K562 (cell line): ENCODE results near the gene ITGA11. TPM values are rescaled to one million over a fixed set of nuclear protein-coding genes. Genes with fewer than 3 reads are reported as not detected.

Experiments
- ATAC-seq: fragments of 200-7000 bp; cut with Tn5 transposase; 3 replicates; pipeline ENCODE4 v1.9.1; 2020; ENCODE audit warnings: moderate library complexity
- BruUV-seq: library from RNA; stranded (reverse); fragments of 400-500 nt; replicated peaks from 2 replicates; lab custom pipeline; 2021; lab: Mats Ljungman, UMichigan
- CTCF ChIA-PET: fragments of 300-600 bp; formaldehyde crosslinking; extraction: SDS; loops from one replicate; lab custom pipeline; 2021; ENCODE audit warnings: low intra/inter-chr PET ratio; lab: Yijun Ruan, JAX
- POLR2A ChIA-PET: fragments of 300-600, 350-650 bp; sonication (Branson Sonifier 250); formaldehyde crosslinking; extraction: SDS; loops from one replicate; lab custom pipeline; 2021; ENCODE audit warnings: antibody characterized with exemption, inconsistent platforms; lab: Yijun Ruan, JAX
- DNase-seq, 4 experiments: peaks; one replicate each; pipeline versions ENCODE4 v3.0.0 to v3.0.0-alpha.2; 2011 to 2018; ENCODE audit warnings: low spot score in 3 of 4, mixed read lengths in 3 of 4; ENCODE audit errors: extremely low read depth in 1 of 4
- FAIRE-seq: peaks from 2 replicates; lab custom pipeline; 2011; peaks lifted over from hg19 to GRCh38; lab: Jason Lieb, UNC
- H2AFZ ChIP-seq: 2 replicates; pipeline ENCODE4 v1.6.0; 2011; ENCODE audit warnings: low read depth, low read length, control low read depth, inconsistent platforms
- H3K27ac ChIP-seq: fragments of 200-600 bp; 3 replicates; pipeline ENCODE4 v1.8.0; 2011; ENCODE audit warnings: low read depth, mild to moderate bottlenecking, control low read depth, inconsistent platforms, low read length, moderate library complexity, mixed read lengths; ENCODE audit errors: extremely low read depth
- H3K27me3 ChIP-seq, 2 experiments: fragments of 300-600 bp in 1 of 2; 2 replicates in 1 of 2; 3 replicates in 1 of 2; pipeline versions ENCODE4 v1.6.0 to v1.8.0; 2011; ENCODE audit warnings: inconsistent platforms in 2 of 2, low read length in 2 of 2, mild to moderate bottlenecking in 1 of 2, mixed read lengths in 1 of 2, moderate library complexity in 1 of 2; ENCODE audit not compliant: control insufficient read depth in 2 of 2, insufficient read depth in 2 of 2
- H3K36me3 ChIP-seq: fragments of 300-600 bp; 3 replicates; pipeline ENCODE4 v1.8.0; 2011; ENCODE audit warnings: mild to moderate bottlenecking, low read length, inconsistent platforms; ENCODE audit not compliant: control insufficient read depth, insufficient read depth
- H3K4me1 ChIP-seq, 2 experiments: fragments of 200-600 bp in 1 of 2; replicated peaks in 1 of 2; 2 replicates in 1 of 2; 3 replicates in 1 of 2; pipeline versions ENCODE4 v1.5.1 to v1.8.0; 2011; ENCODE audit warnings: inconsistent platforms in 2 of 2, low read length in 2 of 2, mild to moderate bottlenecking in 1 of 2, mixed read lengths in 1 of 2, moderate library complexity in 1 of 2; ENCODE audit not compliant: control insufficient read depth in 2 of 2, insufficient read depth in 2 of 2
- H3K4me2 ChIP-seq: 2 replicates; pipeline ENCODE4 v1.6.1; 2011; ENCODE audit warnings: low read length, control low read depth, inconsistent platforms, mixed read lengths; ENCODE audit not compliant: insufficient read depth
- H3K4me3 ChIP-seq: fragments of 200-600 bp; sonication (generic), shearing (Covaris generic); 2 replicates; pipeline ENCODE4 v1.5.1; 2016; ENCODE audit warnings: control low read depth, inconsistent platforms
- H3K79me2 ChIP-seq: fragments of 200-600 bp; 3 replicates; pipeline ENCODE4 v1.8.0; 2011; ENCODE audit warnings: low read length, inconsistent platforms; ENCODE audit not compliant: control insufficient read depth, insufficient read depth
- H3K9ac ChIP-seq, 2 experiments: 2 replicates each; pipeline versions ENCODE4 v1.6.0 to v1.6.1; 2011; ENCODE audit warnings: low read depth in 2 of 2, low read length in 2 of 2, control low read depth in 1 of 2, inconsistent platforms in 1 of 2, mild to moderate bottlenecking in 1 of 2, mixed read lengths in 1 of 2; ENCODE audit not compliant: insufficient read depth in 1 of 2
- H3K9me1 ChIP-seq: one replicate; pipeline ENCODE4 v1.6.0; 2011; ENCODE audit warnings: inconsistent platforms, mild to moderate bottlenecking, low read length, moderate library complexity; ENCODE audit not compliant: control insufficient read depth, insufficient read depth
- H3K9me3 ChIP-seq: replicated peaks from 2 replicates; pipeline ENCODE4 v1.5.1; 2011; ENCODE audit warnings: low read depth, low read length, inconsistent platforms; ENCODE audit not compliant: control insufficient read depth, insufficient read depth
- H4K20me1 ChIP-seq: replicated peaks from 2 replicates; pipeline ENCODE4 v1.6.1; 2011; ENCODE audit warnings: low read length, inconsistent platforms, mixed read lengths; ENCODE audit not compliant: control insufficient read depth, insufficient read depth
- BHLHE40 ChIP-seq: IDR thresholded peaks from 2 replicates; pipeline ENCODE4 v1.6.1; 2011; ENCODE audit warnings: low read length, improper control_type of control experiment
- GABPA ChIP-seq: fragments of 200-800 bp; sonication (Bioruptor generic); conservative IDR thresholded peaks from 2 replicates; pipeline ENCODE4 v1.6.1; 2016; ENCODE audit warnings: low read depth, missing genetic modification characterization, missing compliant biosample characterization
- ILF3 ChIP-seq: fragments of 450-650 bp; IDR thresholded peaks from 2 replicates; pipeline ENCODE4 v1.6.1; 2018; ENCODE audit warnings: antibody characterized with exemption, mild to moderate bottlenecking, moderate library complexity, borderline replicate concordance
- IRF9 ChIP-seq: fragments of 450-650 bp; IDR thresholded peaks from 2 replicates; pipeline ENCODE4 v1.6.1; 2016; ENCODE audit warnings: missing biosample characterization, missing genetic modification characterization
- NFRKB ChIP-seq: fragments of 450-650 bp; IDR thresholded peaks from 2 replicates; pipeline ENCODE4 v1.6.1; 2016; ENCODE audit warnings: low read depth
- NR2C1 ChIP-seq, 2 experiments: fragments of 450-650 bp; IDR thresholded peaks; 2 replicates each; pipeline ENCODE4 v1.6.1; 2017; ENCODE audit warnings: mild to moderate bottlenecking in 2 of 2, antibody characterized with exemption in 1 of 2, inconsistent platforms in 1 of 2, missing compliant biosample characterization in 1 of 2, missing genetic modification characterization in 1 of 2
- NR2C2 ChIP-seq, 2 experiments: fragments of 200-800 bp in 1 of 2; sonication (Bioruptor generic) in 1 of 2; sonication (generic) in 1 of 2; formaldehyde crosslinking in 1 of 2; IDR thresholded peaks; 2 replicates each; pipeline versions ENCODE4 v1.6.1 to v1.8.0; 2016 to 2022; ENCODE audit warnings: mild to moderate bottlenecking in 1 of 2, missing compliant biosample characterization in 1 of 2, missing genetic modification characterization in 1 of 2, missing genetic modification reagents in 1 of 2
- POLR2A ChIP-seq: fragments of 450-650 bp; conservative IDR thresholded peaks from 2 replicates; pipeline ENCODE4 v1.6.1; 2016
- RBBP5 ChIP-seq: fragments of 200-600 bp; sonication (generic); IDR thresholded peaks from 2 replicates; pipeline ENCODE4 v1.6.1; 2012; ENCODE audit warnings: borderline replicate concordance, mild to moderate bottlenecking, low read length, control low read depth, inconsistent platforms; ENCODE audit not compliant: insufficient read depth, poor library complexity, severe bottlenecking
- ZC3H11A ChIP-seq: IDR thresholded peaks from 2 replicates; pipeline ENCODE4 v1.6.1; 2012; ENCODE audit warnings: low read depth, low read length, improper control_type of control experiment
- WGBS: fragments of 100-300 bp; shearing (Covaris generic); methylation state at CpG from one replicate; pipeline ENCODE4 v1.1.6; 2016; ENCODE audit warnings: low coverage, mixed read lengths; ENCODE audit not compliant: insufficient coverage; ENCODE audit errors: missing lambda C conversion rate; 5-methylcytosine and 5-hydroxymethylcytosine counted together
- in situ Hi-C: fragments of 300-500 bp; cut with MboI; formaldehyde crosslinking; loops from 4 replicates; pipeline ENCODE4 v1.15.0; 2018; ENCODE audit warnings: inconsistent platforms, mixed read lengths
- intact Hi-C: fragments of 100-400 bp; cut with micrococcal nuclease; formaldehyde crosslinking; loops from 2 replicates; pipeline ENCODE4 v1.14.2; 2022
- polyA plus RNA-seq, 8 experiments: library from polyadenylated mRNA; depleted of rRNA in 4 of 8; stranded (reverse) in 5 of 8; unstranded in 3 of 8; fragments of >200 nt; fragmentation: Nextera tagmentation in 2 of 8; fragmentation: Illumina TruSeq in 1 of 8; extraction: Ambion mirVana in 2 of 8; extraction: Trizol in 1 of 8; gene quantifications; 2 replicates each; pipeline versions ENCODE4 v1.2.1 to v1.2.3, GENCODE V29; 2011 to 2014; ENCODE audit warnings: inconsistent platforms in 1 of 8, missing spikeins in 1 of 8
- total RNA-seq, 7 experiments: library from RNA; depleted of rRNA in 6 of 7; stranded (reverse); fragments of >200 nt in 6 of 7; fragmentation: Illumina TruSeq in 2 of 7; extraction: Trizol in 2 of 7; gene quantifications; 2 replicates each; pipeline versions ENCODE4 v1.2.1 to v1.2.3, GENCODE V29; 2011 to 2021; ENCODE audit warnings: low replicate concordance in 1 of 7
- TF ChIP-seq, protein P1 (sequence below), 2 experiments: fragments of 450-650 bp in 1 of 2; sonication (generic) in 1 of 2; formaldehyde crosslinking in 1 of 2; IDR thresholded peaks; 2 replicates each; pipeline versions ENCODE4 v1.7.1 to v1.9.0; 2016 to 2022; ENCODE audit warnings: inconsistent platforms in 1 of 2, mild to moderate bottlenecking in 1 of 2, missing genetic modification reagents in 1 of 2

The ITGA11 gene
- total and polyA plus RNA-seq, 9 of the 15 experiments (the other 6 are each of a cell fraction or from before 2014, with no cell fraction given): 0.01 TPM; not detected in 8

GRCh38 chr15:68314563-68314962 is 117.4 kb downstream of the ITGA11 start:
- CTCF ChIA-PET: no interaction called here
- Histone ChIP-seq H3K4me1 (peaks cover 0 to 5% of the 10 kb centered on the region in 2 experiments; a peak in 2 of 5 replicates), H2AFZ (no peak overlapping the region), H4K20me1 (peaks cover 8% of the 10 kb centered on the region; the same call in 1 of the 2 replicates), H3K36me3 (no peaks in the 10 kb centered on the region), H3K27ac (no peak overlapping the region), H3K9me3 (no peaks in the 10 kb centered on the region), H3K9me1 (no peaks in the 10 kb centered on the region), H3K9ac (no peak overlapping the region), H3K4me3 (no peak overlapping the region), H3K79me2 (no peaks in the 10 kb centered on the region), H3K27me3 (peaks cover 22 to 70% of the 10 kb centered on the region in 2 experiments; a peak in 4 of 5 replicates), H3K4me2 (no peak overlapping the region)
- POLR2A ChIA-PET: interaction anchor here (0.6 to 1.2 kb wide), 2 partner anchors 8 to 51 kb away, joined by 3 read pairs; no protein-coding TSS in a partner anchor
- BruUV-seq: no TSS peak
- FAIRE-seq (no peak), DNase-seq (no peak), ATAC-seq (no peak)
- WGBS: 21% methylated on average over 11 of the region's 11 CpGs
- in situ Hi-C loops (no loop called here), intact Hi-C loops (no loop called here)
- TF ChIP-seq IRF9 (tag) (no peak), RBBP5 (no peak), NR2C1 (IDR thresholded peaks at IDR 0.05) (0 out of 2 replicates have a peak, but pooled peaks have one; percentile 40), NR2C1 (tag; IDR thresholded peaks at IDR 0.05) (no peak), NR2C2 (CRISPR knock-in tag; IDR thresholded peaks at IDR 0.05) (no peak), NR2C2 (tag; IDR thresholded peaks at IDR 0.05) (peak; percentile 31; the same call in 1 of the 2 replicates), ZC3H11A (no peak), ILF3 (no peak), GABPA (no peak), POLR2A (no peak), NFRKB (no peak), BHLHE40 (peak; percentile 32; the same call in 1 of the 2 replicates)
- TF ChIP-seq, protein P1, sequence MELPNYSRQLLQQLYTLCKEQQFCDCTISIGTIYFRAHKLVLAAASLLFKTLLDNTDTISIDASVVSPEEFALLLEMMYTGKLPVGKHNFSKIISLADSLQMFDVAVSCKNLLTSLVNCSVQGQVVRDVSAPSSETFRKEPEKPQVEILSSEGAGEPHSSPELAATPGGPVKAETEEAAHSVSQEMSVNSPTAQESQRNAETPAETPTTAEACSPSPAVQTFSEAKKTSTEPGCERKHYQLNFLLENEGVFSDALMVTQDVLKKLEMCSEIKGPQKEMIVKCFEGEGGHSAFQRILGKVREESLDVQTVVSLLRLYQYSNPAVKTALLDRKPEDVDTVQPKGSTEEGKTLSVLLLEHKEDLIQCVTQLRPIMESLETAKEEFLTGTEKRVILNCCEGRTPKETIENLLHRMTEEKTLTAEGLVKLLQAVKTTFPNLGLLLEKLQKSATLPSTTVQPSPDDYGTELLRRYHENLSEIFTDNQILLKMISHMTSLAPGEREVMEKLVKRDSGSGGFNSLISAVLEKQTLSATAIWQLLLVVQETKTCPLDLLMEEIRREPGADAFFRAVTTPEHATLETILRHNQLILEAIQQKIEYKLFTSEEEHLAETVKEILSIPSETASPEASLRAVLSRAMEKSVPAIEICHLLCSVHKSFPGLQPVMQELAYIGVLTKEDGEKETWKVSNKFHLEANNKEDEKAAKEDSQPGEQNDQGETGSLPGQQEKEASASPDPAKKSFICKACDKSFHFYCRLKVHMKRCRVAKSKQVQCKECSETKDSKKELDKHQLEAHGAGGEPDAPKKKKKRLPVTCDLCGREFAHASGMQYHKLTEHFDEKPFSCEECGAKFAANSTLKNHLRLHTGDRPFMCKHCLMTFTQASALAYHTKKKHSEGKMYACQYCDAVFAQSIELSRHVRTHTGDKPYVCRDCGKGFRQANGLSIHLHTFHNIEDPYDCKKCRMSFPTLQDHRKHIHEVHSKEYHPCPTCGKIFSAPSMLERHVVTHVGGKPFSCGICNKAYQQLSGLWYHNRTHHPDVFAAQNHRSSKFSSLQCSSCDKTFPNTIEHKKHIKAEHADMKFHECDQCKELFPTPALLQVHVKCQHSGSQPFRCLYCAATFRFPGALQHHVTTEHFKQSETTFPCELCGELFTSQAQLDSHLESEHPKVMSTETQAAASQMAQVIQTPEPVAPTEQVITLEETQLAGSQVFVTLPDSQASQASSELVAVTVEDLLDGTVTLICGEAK (IDR thresholded peaks at IDR 0.05): no peak
- TF ChIP-seq, protein P1 (CRISPR knock-in tag; IDR thresholded peaks at IDR 0.05): no peak
